Measurements from ENCODE around the gene LAMB1.

Gene LAMB1

DNA sequence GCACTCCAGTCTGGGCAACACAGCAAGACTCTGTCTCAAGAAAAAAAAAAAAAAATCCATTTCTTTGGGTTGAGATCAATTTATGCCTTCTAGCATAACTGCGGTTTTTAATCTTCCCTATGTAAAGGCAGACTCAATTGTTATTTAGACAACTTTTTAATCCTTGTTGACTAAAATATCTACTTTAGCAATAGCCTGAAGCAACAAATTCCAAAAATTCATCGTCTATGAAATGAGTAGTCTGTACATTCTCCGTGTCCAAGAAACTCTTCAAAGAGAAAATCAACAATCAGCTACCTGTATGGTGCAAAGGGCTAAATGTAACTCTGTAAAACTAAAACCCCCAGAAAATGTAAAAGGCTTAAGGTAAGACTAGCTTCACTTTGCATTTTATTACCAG lies 22.8 kb downstream of the LAMB1 start:
- no peaks in the 10 kb centered on the region for H3K9me3 ChIP-seq (ENCODE audit: insufficient read depth, low read depth, low read length)
- no peak overlapping the region for H3K27ac ChIP-seq (ENCODE audit: low read depth, low read length)
- 97% methylated on average over 3 of the region's 3 CpGs for WGBS
- H3K27me3 ChIP-seq (ENCODE audit: insufficient read depth, low read length) = no peaks in the 10 kb centered on the region
- H3K36me3 ChIP-seq (ENCODE audit: insufficient read depth, low read length) = peaks cover 91% of the 10 kb centered on the region
- H3K4me1 ChIP-seq (ENCODE audit: insufficient read depth, low read length) = peaks cover 5% of the 10 kb centered on the region
- no peak overlapping the region for H3K9ac ChIP-seq (ENCODE audit: low read depth, low read length)
- H3K4me3 ChIP-seq (ENCODE audit: low read length) = no peak overlapping the region

DNA sequence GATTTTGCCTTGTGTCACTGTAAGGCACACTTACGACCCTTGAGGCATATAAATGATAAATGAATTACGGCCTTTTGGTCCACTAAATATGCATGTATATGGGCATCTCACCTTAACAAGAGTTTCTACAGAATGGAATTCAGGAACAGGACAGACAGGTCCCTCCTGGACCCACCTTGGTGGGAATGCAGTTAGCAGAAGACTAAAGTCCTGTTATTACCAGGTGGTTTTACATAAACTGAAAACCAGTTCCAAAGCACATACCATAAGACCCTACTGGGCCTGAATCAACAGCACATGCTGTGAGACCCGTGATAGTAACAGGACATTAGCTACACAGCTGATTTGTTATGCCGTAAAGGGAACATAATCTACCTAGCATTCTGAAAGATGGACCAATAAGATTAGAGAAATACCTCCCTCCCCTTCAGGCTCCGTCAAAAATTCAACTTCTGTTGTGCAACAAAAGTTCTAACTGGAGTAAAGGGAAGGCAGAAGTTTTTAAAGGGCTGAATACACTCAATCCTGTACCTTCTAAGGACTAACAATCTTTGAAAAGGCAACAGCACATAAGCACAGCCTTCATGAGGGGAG lies 24.0 kb downstream of the LAMB1 start:
- 97% methylated on average over 5 of the region's 5 CpGs for WGBS
- Histone ChIP-seq H3K9ac (ENCODE audit: low read depth, low read length) (no peak overlapping the region), H3K27ac (ENCODE audit: low read depth, low read length) (no peak overlapping the region), H3K9me3 (ENCODE audit: insufficient read depth, low read depth, low read length) (no peaks in the 10 kb centered on the region), H3K27me3 (ENCODE audit: insufficient read depth, low read length) (no peaks in the 10 kb centered on the region), H3K4me1 (ENCODE audit: insufficient read depth, low read length) (peaks cover 7% of the 10 kb centered on the region), H3K4me3 (ENCODE audit: low read length) (no peak overlapping the region), H3K36me3 (ENCODE audit: insufficient read depth, low read length) (peaks cover 92% of the 10 kb centered on the region)

DNA sequence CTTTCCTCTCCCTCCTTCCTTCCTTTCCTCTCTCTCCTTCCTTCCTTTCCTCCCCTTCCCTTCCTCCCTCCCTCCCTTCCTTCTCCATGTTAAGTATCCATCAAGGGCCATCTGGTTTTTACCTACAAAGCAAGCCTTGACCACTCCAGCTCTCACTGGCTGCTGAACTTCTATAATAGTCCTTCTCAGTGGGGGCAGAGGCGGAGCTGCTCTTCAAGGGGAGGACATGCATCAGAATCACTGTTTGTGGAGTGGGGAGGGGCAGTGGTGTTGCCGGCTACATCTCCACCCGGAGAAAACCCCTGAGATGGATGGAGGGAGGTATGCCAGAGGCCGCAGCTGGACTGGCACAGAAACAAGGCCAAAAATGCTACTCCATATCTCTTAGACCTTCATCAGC lies 25.9 kb downstream of the LAMB1 start:
- peaks cover 92% of the 10 kb centered on the region for H3K36me3 ChIP-seq (ENCODE audit: insufficient read depth, low read length)
- WGBS = 84% methylated on average over 4 of the region's 4 CpGs
- no peaks in the 10 kb centered on the region for H3K27me3 ChIP-seq (ENCODE audit: insufficient read depth, low read length)
- peaks cover 7% of the 10 kb centered on the region for H3K4me1 ChIP-seq (ENCODE audit: insufficient read depth, low read length)
- H3K4me3 ChIP-seq (ENCODE audit: low read length) = no peak overlapping the region
- no peak overlapping the region for H3K9ac ChIP-seq (ENCODE audit: low read depth, low read length)
- H3K9me3 ChIP-seq (ENCODE audit: insufficient read depth, low read depth, low read length) = no peaks in the 10 kb centered on the region
- H3K27ac ChIP-seq (ENCODE audit: low read depth, low read length) = no peak overlapping the region

DNA sequence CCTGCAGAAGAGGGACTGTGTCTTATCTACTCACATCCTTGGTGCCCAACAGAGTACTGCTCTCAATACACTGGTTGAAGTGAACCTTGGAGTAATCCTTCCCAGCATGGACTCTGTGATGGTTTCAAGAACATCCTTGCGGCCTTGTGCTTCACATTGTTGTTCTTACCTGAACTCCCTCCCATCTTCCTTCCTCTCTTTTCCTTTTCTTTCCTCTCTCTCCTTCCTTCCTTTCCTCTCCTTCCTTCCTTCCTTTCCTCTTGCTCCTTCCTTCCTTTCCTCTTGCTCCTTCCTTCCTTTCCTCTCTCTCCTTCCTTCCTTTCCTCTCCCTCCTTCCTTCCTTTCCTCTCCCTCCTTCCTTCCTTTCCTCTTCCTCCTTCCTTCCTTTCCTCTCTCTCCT lies 26.3 kb downstream of the LAMB1 start:
- Histone ChIP-seq H3K27ac (ENCODE audit: low read depth, low read length) (no peak overlapping the region), H3K9me3 (ENCODE audit: insufficient read depth, low read depth, low read length) (no peaks in the 10 kb centered on the region), H3K36me3 (ENCODE audit: insufficient read depth, low read length) (peaks cover 92% of the 10 kb centered on the region), H3K4me3 (ENCODE audit: low read length) (no peak overlapping the region), H3K9ac (ENCODE audit: low read depth, low read length) (no peak overlapping the region), H3K27me3 (ENCODE audit: insufficient read depth, low read length) (no peaks in the 10 kb centered on the region), H3K4me1 (ENCODE audit: insufficient read depth, low read length) (peaks cover 7% of the 10 kb centered on the region)
- 92% methylated on average over 1 of the region's 1 CpG for WGBS

DNA sequence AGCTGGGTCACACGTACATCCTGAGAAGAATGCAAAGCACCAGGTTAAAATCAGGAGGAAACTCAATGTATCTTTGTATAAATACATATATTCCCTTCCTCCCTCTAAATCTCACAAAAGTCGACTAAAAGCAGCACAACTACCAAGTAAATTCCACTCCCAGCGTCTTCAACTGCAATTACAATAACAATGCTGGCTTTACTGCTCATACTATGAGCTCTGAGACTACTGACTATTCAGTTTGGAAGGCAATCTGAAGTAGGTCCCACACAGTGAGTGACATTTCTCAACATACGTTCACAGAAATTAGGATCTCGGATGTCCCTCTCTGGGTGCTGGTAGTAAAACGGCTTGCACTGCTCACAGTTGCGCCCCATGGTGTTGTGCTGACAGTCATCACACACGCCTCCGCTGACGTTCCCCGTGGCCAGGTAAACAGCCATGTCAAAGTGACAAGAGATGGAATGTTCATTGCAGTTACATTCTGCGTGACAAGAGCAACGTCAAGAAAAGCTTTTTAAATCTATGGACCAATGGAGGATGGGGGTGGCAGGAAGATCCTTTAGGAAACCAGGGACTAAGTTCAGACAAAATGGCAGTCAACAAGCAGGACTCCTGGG lies 27.5 kb downstream of the LAMB1 start:
- no peak overlapping the region for H3K9ac ChIP-seq (ENCODE audit: low read depth, low read length)
- peak overlapping the region; percentile 17; the same call in 1 of the 2 replicates for H3K27ac ChIP-seq (ENCODE audit: low read depth, low read length)
- WGBS = 89% methylated on average over 13 of the region's 13 CpGs
- peaks cover 7% of the 10 kb centered on the region for H3K4me1 ChIP-seq (ENCODE audit: insufficient read depth, low read length)
- no peak overlapping the region for H3K4me3 ChIP-seq (ENCODE audit: low read length)
- no peaks in the 10 kb centered on the region for H3K27me3 ChIP-seq (ENCODE audit: insufficient read depth, low read length)
- H3K9me3 ChIP-seq (ENCODE audit: insufficient read depth, low read depth, low read length) = no peaks in the 10 kb centered on the region
- peaks cover 96% of the 10 kb centered on the region for H3K36me3 ChIP-seq (ENCODE audit: insufficient read depth, low read length)

DNA sequence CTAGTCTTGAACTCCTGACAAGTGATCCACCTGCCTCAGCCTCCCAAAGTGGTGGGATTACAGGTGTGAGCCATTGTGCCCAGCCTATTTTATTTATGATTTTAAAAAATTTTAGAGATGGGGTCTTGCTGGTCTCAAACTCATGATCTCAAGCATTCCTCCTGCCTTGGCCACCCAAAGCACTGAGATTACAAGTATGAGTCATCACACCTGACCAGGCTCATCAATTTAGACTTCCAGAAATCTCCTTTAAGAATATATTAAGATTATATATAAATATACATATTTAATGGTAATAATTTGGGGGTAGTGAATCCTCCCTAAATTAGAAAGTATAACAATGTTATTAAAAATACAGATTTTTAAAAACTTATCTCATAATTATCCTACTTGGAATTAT lies 29.1 kb downstream of the LAMB1 start:
- Histone ChIP-seq H3K9me3 (ENCODE audit: insufficient read depth, low read depth, low read length) (no peaks in the 10 kb centered on the region), H3K27ac (ENCODE audit: low read depth, low read length) (no peak overlapping the region), H3K27me3 (ENCODE audit: insufficient read depth, low read length) (no peaks in the 10 kb centered on the region), H3K4me3 (ENCODE audit: low read length) (no peak overlapping the region), H3K4me1 (ENCODE audit: insufficient read depth, low read length) (peaks cover 7% of the 10 kb centered on the region), H3K9ac (ENCODE audit: low read depth, low read length) (no peak overlapping the region), H3K36me3 (ENCODE audit: insufficient read depth, low read length) (peaks cover 93% of the 10 kb centered on the region)

DNA sequence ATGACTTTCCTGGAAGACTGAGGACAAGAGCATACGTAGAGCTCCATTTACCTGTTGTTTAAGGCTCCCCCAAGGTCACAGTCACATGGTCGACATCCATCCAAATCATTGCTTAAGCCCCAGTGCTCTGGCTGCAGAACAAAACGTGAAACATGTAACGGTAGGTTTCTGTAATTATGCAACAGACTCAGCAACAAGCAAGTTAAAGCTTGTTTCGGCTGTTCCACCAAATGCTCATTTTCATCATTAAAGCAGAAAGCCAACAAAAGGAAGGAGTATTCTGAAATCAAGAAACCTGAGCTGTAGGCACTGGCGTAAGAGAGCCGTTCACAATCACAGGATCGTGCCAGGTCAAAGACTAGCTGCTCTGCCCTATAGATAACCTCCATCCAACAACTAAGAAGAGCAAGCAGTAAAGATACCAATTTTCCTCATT lies 30.0 kb downstream of the LAMB1 start:
- Histone ChIP-seq H3K9ac (ENCODE audit: low read depth, low read length) (no peak overlapping the region), H3K4me1 (ENCODE audit: insufficient read depth, low read length) (peaks cover 7% of the 10 kb centered on the region), H3K27ac (ENCODE audit: low read depth, low read length) (no peak overlapping the region), H3K36me3 (ENCODE audit: insufficient read depth, low read length) (peaks cover 92% of the 10 kb centered on the region), H3K27me3 (ENCODE audit: insufficient read depth, low read length) (no peaks in the 10 kb centered on the region), H3K4me3 (ENCODE audit: low read length) (no peak overlapping the region), H3K9me3 (ENCODE audit: insufficient read depth, low read depth, low read length) (no peaks in the 10 kb centered on the region)
- WGBS = 94% methylated on average over 8 of the region's 8 CpGs

DNA sequence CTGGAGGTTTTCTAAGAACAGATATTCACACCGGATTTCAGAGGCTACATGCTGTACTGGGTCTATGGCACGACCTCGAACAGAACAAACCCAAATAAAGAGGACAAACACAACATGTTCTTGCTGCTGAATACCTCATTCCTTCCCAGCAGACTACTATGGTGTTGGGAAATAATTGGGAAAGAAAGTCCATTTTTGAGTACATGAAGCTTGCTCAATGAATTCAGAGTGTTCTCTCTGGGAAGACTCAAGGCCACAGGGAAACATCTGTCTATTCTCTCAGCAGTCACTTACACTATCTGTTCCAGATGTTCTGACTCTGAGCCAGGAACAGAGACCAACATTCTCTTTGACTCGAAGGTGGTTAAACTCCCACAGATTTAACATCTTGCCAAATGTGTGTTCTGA lies 30.9 kb downstream of the LAMB1 start:
- Histone ChIP-seq H3K27me3 (ENCODE audit: insufficient read depth, low read length) (no peaks in the 10 kb centered on the region), H3K4me1 (ENCODE audit: insufficient read depth, low read length) (peaks cover 11% of the 10 kb centered on the region), H3K9ac (ENCODE audit: low read depth, low read length) (no peak overlapping the region), H3K27ac (ENCODE audit: low read depth, low read length) (no peak overlapping the region), H3K36me3 (ENCODE audit: insufficient read depth, low read length) (peaks cover 84% of the 10 kb centered on the region), H3K9me3 (ENCODE audit: insufficient read depth, low read depth, low read length) (no peaks in the 10 kb centered on the region), H3K4me3 (ENCODE audit: low read length) (no peak overlapping the region)
- 96% methylated on average over 4 of the region's 4 CpGs for WGBS

DNA sequence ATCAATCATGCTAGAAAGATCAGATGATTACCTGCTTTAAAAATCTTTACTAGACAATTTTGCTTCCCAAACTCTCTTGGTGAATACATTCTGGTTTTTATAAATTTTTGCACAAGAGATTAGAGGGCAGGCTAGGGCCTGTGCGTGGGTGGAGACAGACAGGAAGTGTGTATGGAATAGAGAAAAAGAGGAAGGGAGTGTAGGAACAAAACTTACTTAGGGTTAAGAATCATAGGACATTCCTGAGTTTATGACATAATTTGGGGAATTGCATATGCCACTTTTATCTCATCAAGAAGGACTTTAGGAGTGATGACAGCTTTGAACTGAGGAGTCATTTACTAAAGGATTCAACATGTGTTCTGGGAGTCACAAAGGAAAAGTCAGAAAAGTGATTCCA lies 31.3 kb downstream of the LAMB1 start:
- H3K27me3 ChIP-seq (ENCODE audit: insufficient read depth, low read length) = no peaks in the 10 kb centered on the region
- peaks cover 16% of the 10 kb centered on the region for H3K4me1 ChIP-seq (ENCODE audit: insufficient read depth, low read length)
- no peak overlapping the region for H3K9ac ChIP-seq (ENCODE audit: low read depth, low read length)
- no peaks in the 10 kb centered on the region for H3K9me3 ChIP-seq (ENCODE audit: insufficient read depth, low read depth, low read length)
- no peak overlapping the region for H3K27ac ChIP-seq (ENCODE audit: low read depth, low read length)
- 92% methylated on average over 1 of the region's 1 CpG for WGBS
- peaks cover 80% of the 10 kb centered on the region for H3K36me3 ChIP-seq (ENCODE audit: insufficient read depth, low read length)
- no peak overlapping the region for H3K4me3 ChIP-seq (ENCODE audit: low read length)

DNA sequence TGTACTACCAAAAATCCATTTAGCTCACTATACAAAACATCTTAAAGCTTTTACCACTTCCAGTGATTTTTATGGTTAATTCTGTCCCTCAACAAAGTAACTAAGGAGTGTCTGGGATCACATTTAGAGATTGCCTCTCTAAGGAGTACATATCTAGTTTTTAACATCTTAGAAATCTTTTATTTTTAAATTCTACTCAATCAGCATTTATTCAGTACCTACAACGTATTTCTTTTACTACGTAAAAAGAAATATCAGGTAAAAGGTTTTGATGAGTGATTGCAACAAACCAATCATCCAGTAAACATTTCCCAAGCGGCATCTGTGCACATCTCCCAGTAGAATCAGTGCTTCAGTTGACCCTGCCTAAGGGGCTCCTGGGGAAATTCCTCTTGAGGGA lies 31.9 kb downstream of the LAMB1 start:
- no peak overlapping the region for H3K9ac ChIP-seq (ENCODE audit: low read depth, low read length)
- H3K36me3 ChIP-seq (ENCODE audit: insufficient read depth, low read length) = peaks cover 75% of the 10 kb centered on the region
- peaks cover 19% of the 10 kb centered on the region for H3K4me1 ChIP-seq (ENCODE audit: insufficient read depth, low read length)
- H3K4me3 ChIP-seq (ENCODE audit: low read length) = no peak overlapping the region
- 91% methylated on average over 1 of the region's 3 CpGs for WGBS
- no peaks in the 10 kb centered on the region for H3K27me3 ChIP-seq (ENCODE audit: insufficient read depth, low read length)
- H3K27ac ChIP-seq (ENCODE audit: low read depth, low read length) = no peak overlapping the region
- no peaks in the 10 kb centered on the region for H3K9me3 ChIP-seq (ENCODE audit: insufficient read depth, low read depth, low read length)

DNA sequence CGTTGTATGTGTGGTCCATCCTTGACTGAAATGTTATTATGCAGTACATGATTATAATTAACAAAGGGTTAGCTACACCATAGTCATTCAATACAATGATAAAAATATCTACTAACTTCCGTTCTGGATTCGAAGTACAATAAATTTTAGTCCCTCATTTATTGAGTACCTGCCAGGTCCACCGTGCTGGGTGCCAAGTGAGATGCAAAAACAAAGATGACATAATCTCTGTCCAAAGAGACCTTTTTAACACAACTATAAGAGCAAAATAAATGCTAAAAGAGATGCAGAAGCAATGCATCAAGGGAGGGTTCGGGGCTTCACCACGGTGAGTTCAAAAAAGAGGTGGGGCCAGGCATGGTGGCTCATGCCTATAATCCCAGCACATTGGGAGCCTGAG lies 33.1 kb downstream of the LAMB1 start:
- H3K27ac ChIP-seq (ENCODE audit: low read depth, low read length) = no peak overlapping the region
- no peaks in the 10 kb centered on the region for H3K9me3 ChIP-seq (ENCODE audit: insufficient read depth, low read depth, low read length)
- 97% methylated on average over 6 of the region's 6 CpGs for WGBS
- no peak overlapping the region for H3K9ac ChIP-seq (ENCODE audit: low read depth, low read length)
- peaks cover 69% of the 10 kb centered on the region for H3K36me3 ChIP-seq (ENCODE audit: insufficient read depth, low read length)
- no peaks in the 10 kb centered on the region for H3K27me3 ChIP-seq (ENCODE audit: insufficient read depth, low read length)
- H3K4me3 ChIP-seq (ENCODE audit: low read length) = no peak overlapping the region
- peaks cover 13% of the 10 kb centered on the region; the same call in 1 of the 2 replicates for H3K4me1 ChIP-seq (ENCODE audit: insufficient read depth, low read length)

DNA sequence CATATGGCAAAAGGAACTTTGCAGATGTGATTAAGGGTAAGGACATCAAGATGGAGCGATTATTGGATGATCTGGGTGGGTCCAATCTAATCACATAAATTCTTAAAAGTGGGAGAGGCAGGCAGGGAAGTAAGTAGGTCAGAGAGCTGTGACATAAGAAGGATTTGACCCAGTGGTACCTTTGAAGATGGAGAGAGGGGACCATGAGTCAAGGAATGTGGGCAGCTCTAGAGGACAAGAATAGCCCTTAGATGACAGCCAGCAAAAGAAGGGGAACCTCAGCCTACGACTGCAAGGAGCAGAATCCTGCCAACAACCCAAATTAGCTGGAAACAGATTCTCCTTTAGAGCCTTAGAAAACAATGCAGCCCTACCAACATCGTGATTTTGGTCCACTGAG lies 34.5 kb downstream of the LAMB1 start:
- H3K4me1 ChIP-seq (ENCODE audit: insufficient read depth, low read length) = peaks cover 13% of the 10 kb centered on the region; the same call in 1 of the 2 replicates
- no peak overlapping the region for H3K27ac ChIP-seq (ENCODE audit: low read depth, low read length)
- H3K27me3 ChIP-seq (ENCODE audit: insufficient read depth, low read length) = no peaks in the 10 kb centered on the region
- no peak overlapping the region for H3K4me3 ChIP-seq (ENCODE audit: low read length)
- H3K9ac ChIP-seq (ENCODE audit: low read depth, low read length) = no peak overlapping the region
- WGBS = 89% methylated on average over 3 of the region's 3 CpGs
- no peaks in the 10 kb centered on the region for H3K9me3 ChIP-seq (ENCODE audit: insufficient read depth, low read depth, low read length)
- peaks cover 70% of the 10 kb centered on the region for H3K36me3 ChIP-seq (ENCODE audit: insufficient read depth, low read length)

All from HUES64 (cell line).